ENCODE measurements around the gene CSTA. TPM values are rescaled to one million over a fixed set of nuclear protein-coding genes. Genes with fewer than 3 reads are reported as not detected.

CSTA gene
- total RNA-seq, 1 experiment from 2014 or later, result 0.72 TPM

GRCh38 chr3:122382888-122383666 lies 58.0 kb downstream of the CSTA start, which contains the start of gene MIX23:
Gene MIX23 (minus strand): TSS chr3:122383231. CDS start chr3:122383224, 7 bp downstream.
- peak; percentile 87 for DNase-seq (ENCODE audit: low read depth)

GRCh38 chr3:122383771-122384697 lies 59.0 kb downstream of the CSTA start, which contains the start of gene FAM162A:
Gene FAM162A (plus strand): TSS chr3:122384182. CDS start chr3:122384266, 84 bp downstream.
- peak; percentile 93 for DNase-seq (ENCODE audit: low read depth)

DNA sequence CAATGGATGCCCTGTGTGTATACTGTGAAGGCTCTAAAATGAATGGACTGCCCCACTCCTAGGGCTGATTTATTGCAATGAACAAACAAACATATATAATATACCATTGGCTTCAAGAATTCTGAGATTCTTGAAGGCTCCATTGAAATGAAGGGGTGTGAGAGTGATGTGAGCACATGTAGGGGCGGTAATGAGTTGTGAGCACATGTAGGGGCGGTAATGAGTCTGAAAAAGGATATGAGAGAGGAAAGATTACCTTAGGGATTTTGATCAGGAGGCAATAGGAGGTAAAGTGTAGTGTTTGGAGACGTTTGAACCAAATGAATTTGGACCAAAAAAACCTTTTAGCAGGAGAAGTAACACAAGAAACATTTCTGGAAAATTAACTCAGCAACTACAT lies 62.7 kb downstream of the CSTA start:
- no peak for DNase-seq (ENCODE audit: low read depth)

- no peak for DNase-seq (ENCODE audit: low read depth)
Measured at GRCh38 chr3:122389197-122389596, 64.1 kb downstream of the CSTA start.

DNA sequence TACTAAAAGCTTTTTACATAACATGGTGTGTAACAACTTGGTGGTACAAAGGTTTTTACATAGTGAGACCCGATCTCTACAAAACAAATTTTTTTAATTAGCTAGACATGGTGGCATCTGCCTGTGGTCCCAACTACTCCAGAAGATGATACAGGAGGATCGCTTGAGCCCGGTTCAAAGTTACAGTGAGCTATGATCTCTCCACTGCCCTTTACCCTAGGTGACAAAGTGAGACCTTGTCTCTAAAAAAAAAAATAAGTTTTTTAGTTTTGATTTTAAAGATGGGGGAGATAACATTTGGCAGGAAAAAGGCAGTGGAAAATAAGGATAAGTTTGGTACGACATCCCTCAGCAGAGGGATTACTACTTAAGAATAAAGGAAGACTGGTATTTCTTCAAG lies 64.8 kb downstream of the CSTA start:
- no peak for DNase-seq (ENCODE audit: low read depth)

DNA sequence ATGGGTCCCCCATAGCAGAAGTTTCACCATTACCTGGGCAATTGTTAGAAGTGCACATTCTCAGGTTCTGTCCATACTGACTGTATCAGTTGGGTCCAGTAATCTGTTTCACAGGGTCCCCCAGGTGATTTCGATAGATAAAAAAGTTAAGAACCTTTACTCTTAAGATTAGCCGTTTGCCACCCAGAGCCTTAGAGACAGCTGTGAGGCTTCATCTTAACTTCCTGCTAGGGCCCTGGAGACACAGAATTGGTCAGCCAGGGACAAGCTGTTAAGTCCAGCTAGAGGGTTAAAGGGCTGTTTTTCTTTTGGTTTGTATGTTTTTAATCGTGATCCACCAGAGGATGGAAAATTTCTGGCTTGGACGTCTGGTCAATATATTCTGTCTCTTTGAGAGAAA lies 65.6 kb downstream of the CSTA start:
- DNase-seq (ENCODE audit: low read depth), result no peak

Other genes with a start within 250 kb of the CSTA start
- gene CASR, start 141.6 kb upstream of the CSTA start, total RNA-seq (2014; rRNA removed; shearing (Covaris generic)), result not detected in 2 replicates
- gene MIX23, start 58.0 kb downstream of the CSTA start, total RNA-seq (2014; rRNA removed; shearing (Covaris generic)), result 66.8 and 99.6 TPM in 2 replicates
- 72.1 and 87.6 TPM in 2 replicates for gene FAM162A, start 58.9 kb downstream of the CSTA start, total RNA-seq (2014; rRNA removed; shearing (Covaris generic))
- 6.2 and 9.4 TPM in 2 replicates for gene WDR5B, start 90.8 kb downstream of the CSTA start, total RNA-seq (2014; rRNA removed; shearing (Covaris generic))
- 33.3 and 34.7 TPM in 2 replicates for gene KPNA1, start 189.7 kb downstream of the CSTA start, total RNA-seq (2014; rRNA removed; shearing (Covaris generic))
- 17.4 and 22.1 TPM in 2 replicates for gene PARP9, start 239.1 kb downstream of the CSTA start, total RNA-seq (2014; rRNA removed; shearing (Covaris generic))
- 24.3 and 24.9 TPM in 2 replicates for gene DTX3L, start 239.1 kb downstream of the CSTA start, total RNA-seq (2014; rRNA removed; shearing (Covaris generic))